ENCODE data around the gene CSTPP1. TPM values are rescaled to one million over a fixed set of nuclear protein-coding genes. Genes with fewer than 3 reads are reported as not detected.
"Not testable (repeated sequence)": the region's sequence is repeated elsewhere in the genome, so short reads cannot be mapped to it uniquely, and the experiment has no call there.

Gene CSTPP1
- total and polyA plus RNA-seq, 3 donors from 2014 or later = 39.0 to 70.0 (median 44.9) TPM

GRCh38 chr11:46918083-46918787 lies 18.3 kb upstream of the CSTPP1 start, which contains the start of gene LRP4:
TSS of gene LRP4 (minus strand) at chr11:46918550. CDS start at chr11:46918379, 171 bp downstream.
- Histone ChIP-seq H3K27ac (no peak within 1 kb of the TSS), H3K4me3 (peak within 1 kb of the TSS; percentile 58 to 65), H3K4me1 (peaks cover 7% of the 10 kb centered on the region), H3K9me3 (no peaks in the 10 kb centered on the region), H3K36me3 (ENCODE audit: low read depth, missing control alignments) (no peaks in the 10 kb centered on the region), H3K27me3 (no peaks in the 10 kb centered on the region)
- 0% methylated on average over 16 to 33 of the region's 97 CpGs for WGBS, 2 donors
- intact Hi-C loops (cut with DNase I; ENCODE audit: low total_unique reads) = no loop called here
- DNase-seq = no peak
- TF ChIP-seq, protein P1, sequence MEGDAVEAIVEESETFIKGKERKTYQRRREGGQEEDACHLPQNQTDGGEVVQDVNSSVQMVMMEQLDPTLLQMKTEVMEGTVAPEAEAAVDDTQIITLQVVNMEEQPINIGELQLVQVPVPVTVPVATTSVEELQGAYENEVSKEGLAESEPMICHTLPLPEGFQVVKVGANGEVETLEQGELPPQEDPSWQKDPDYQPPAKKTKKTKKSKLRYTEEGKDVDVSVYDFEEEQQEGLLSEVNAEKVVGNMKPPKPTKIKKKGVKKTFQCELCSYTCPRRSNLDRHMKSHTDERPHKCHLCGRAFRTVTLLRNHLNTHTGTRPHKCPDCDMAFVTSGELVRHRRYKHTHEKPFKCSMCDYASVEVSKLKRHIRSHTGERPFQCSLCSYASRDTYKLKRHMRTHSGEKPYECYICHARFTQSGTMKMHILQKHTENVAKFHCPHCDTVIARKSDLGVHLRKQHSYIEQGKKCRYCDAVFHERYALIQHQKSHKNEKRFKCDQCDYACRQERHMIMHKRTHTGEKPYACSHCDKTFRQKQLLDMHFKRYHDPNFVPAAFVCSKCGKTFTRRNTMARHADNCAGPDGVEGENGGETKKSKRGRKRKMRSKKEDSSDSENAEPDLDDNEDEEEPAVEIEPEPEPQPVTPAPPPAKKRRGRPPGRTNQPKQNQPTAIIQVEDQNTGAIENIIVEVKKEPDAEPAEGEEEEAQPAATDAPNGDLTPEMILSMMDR (IDR thresholded peaks at IDR 0.05) = no peak
- no peak for TF ChIP-seq POLR2A (IDR thresholded peaks at IDR 0.05)

DNA sequence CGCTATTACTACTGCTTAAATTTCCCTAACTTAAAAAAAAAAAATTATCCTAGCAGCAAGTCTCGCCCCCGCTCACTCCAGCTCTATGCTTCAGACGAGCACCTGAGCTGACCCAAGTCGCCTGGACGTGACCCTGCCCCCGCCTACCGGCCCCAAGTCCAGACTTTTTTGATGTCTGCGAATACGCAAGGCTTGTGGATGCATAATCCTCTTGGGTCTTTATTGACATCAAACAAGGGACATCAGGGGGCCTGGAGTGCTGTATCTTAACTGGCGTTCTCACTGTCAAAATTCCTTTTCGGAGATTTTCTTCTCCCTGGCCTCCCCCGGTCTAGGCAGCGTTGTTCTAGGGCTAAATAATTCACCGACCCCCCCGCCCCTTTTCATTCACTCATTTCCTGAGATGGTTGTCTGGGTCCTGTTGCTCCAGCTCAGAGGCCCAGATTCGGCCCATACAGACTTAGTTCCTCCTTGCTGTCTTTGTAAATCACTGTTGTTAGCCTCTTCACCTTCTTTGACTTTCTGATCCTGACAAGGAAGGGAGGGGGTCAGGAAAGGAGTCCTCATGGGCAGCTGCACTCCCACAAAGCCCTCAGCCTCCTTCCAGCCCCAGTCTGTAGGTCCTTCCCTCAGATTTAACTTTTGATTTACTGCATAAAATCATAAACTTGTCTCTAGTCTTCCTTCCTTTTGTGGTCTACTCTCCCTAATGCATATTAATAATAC lies 17.6 kb upstream of the CSTPP1 start:
- H3K4me1 ChIP-seq = peaks cover 7% of the 10 kb centered on the region
- no peak for DNase-seq
- intact Hi-C loops (cut with DNase I; ENCODE audit: low total_unique reads) = no loop called here
- WGBS, 2 donors = 18 to 19% methylated on average over 16 to 17 of the region's 17 CpGs
- peak overlapping the region in 1 of 2 donors; percentile 58 for H3K4me3 ChIP-seq
- no peak overlapping the region for H3K27ac ChIP-seq
- no peaks in the 10 kb centered on the region for H3K36me3 ChIP-seq (ENCODE audit: low read depth, missing control alignments)
- TF ChIP-seq POLR2A (IDR thresholded peaks at IDR 0.05) = no peak
- TF ChIP-seq, protein P1 (IDR thresholded peaks at IDR 0.05) = no peak
- no peaks in the 10 kb centered on the region for H3K9me3 ChIP-seq
- no peaks in the 10 kb centered on the region for H3K27me3 ChIP-seq

GRCh38 chr11:46920755-46921154 lies 15.8 kb upstream of the CSTPP1 start:
- no peaks in the 10 kb centered on the region for H3K27me3 ChIP-seq
- TF ChIP-seq, protein P1 (IDR thresholded peaks at IDR 0.05) = no peak
- TF ChIP-seq POLR2A (IDR thresholded peaks at IDR 0.05) = no peak
- H3K27ac ChIP-seq = no peak overlapping the region
- no peaks in the 10 kb centered on the region for H3K36me3 ChIP-seq (ENCODE audit: low read depth, missing control alignments)
- peak; percentile 34 for DNase-seq
- intact Hi-C loops (cut with DNase I; ENCODE audit: low total_unique reads) = no loop called here
- H3K9me3 ChIP-seq = no peaks in the 10 kb centered on the region
- peaks cover 7% of the 10 kb centered on the region for H3K4me1 ChIP-seq
- WGBS, 2 donors = 56 to 61% methylated on average over 4 of the region's 4 CpGs
- no peak overlapping the region for H3K4me3 ChIP-seq

GRCh38 chr11:46927928-46928327 lies 8.6 kb upstream of the CSTPP1 start:
- H3K27me3 ChIP-seq; H3K27ac ChIP-seq; intact Hi-C loops (cut with DNase I; ENCODE audit: low total_unique reads); H3K4me1 ChIP-seq; H3K9me3 ChIP-seq; DNase-seq; H3K4me3 ChIP-seq; H3K36me3 ChIP-seq (ENCODE audit: low read depth, missing control alignments): not testable (repeated sequence)
- WGBS, 2 donors = 72 to 88% methylated on average over 4 of the region's 4 CpGs

- H3K4me3 ChIP-seq; H3K9me3 ChIP-seq; DNase-seq; H3K27me3 ChIP-seq; H3K4me1 ChIP-seq; H3K36me3 ChIP-seq (ENCODE audit: low read depth, missing control alignments); H3K27ac ChIP-seq; intact Hi-C loops (cut with DNase I; ENCODE audit: low total_unique reads): not testable (repeated sequence)
- 75 to 86% methylated on average over 1 of the region's 1 CpG for WGBS, 2 donors
Observed at GRCh38 chr11:46928701-46929100, 7.9 kb upstream of the CSTPP1 start.
